Mesendoderm (in vitro differentiated cells): ENCODE results near the gene GGCT.
"Not testable (repeated sequence)": the region's sequence is repeated elsewhere in the genome, so short reads cannot be mapped to it uniquely, and the experiment has no call there.

Source experiments
- DNase-seq: peaks from one replicate; pipeline ENCODE4 v3.0.0; 2013
- H2AK5ac ChIP-seq: 2 replicates; pipeline ENCODE4 v1.6.1; 2013; ENCODE audit warnings: low read length, inconsistent platforms
- H2BK120ac ChIP-seq: 2 replicates; pipeline ENCODE4 v1.6.1; 2013; ENCODE audit warnings: low read depth, mild to moderate bottlenecking, low read length, moderate library complexity, mixed read lengths
- H2BK15ac ChIP-seq: replicated peaks from 2 replicates; pipeline ENCODE4 v1.6.1; 2013; ENCODE audit warnings: low read depth, mild to moderate bottlenecking, moderate library complexity
- H2BK5ac ChIP-seq: 2 replicates; pipeline ENCODE4 v1.6.1; 2013; ENCODE audit warnings: low read length, inconsistent platforms
- H3K18ac ChIP-seq: 2 replicates; pipeline ENCODE4 v1.6.1; 2013; ENCODE audit warnings: mild to moderate bottlenecking, low read length, mixed read lengths
- H3K23ac ChIP-seq: one replicate; pipeline ENCODE4 v1.6.1; 2013; ENCODE audit warnings: low read length
- H3K27ac ChIP-seq: 2 replicates; pipeline ENCODE4 v1.5.1; 2013; ENCODE audit warnings: low read depth, mild to moderate bottlenecking, inconsistent platforms, low read length, moderate library complexity
- H3K27me3 ChIP-seq: 2 replicates; pipeline ENCODE4 v1.6.1; 2013; ENCODE audit warnings: low read length, control low read depth, mild to moderate bottlenecking, inconsistent platforms; ENCODE audit not compliant: insufficient read depth, poor library complexity
- H3K36me3 ChIP-seq: 2 replicates; pipeline ENCODE4 v1.6.1; 2013; ENCODE audit warnings: low read length, inconsistent platforms; ENCODE audit not compliant: control insufficient read depth, insufficient read depth
- H3K4ac ChIP-seq: one replicate; pipeline ENCODE4 v1.6.1; 2013; ENCODE audit warnings: low read depth, mild to moderate bottlenecking, low read length, moderate library complexity
- H3K4me1 ChIP-seq: 2 replicates; pipeline ENCODE4 v1.6.1; 2013; ENCODE audit warnings: low read depth, low read length, inconsistent platforms; ENCODE audit not compliant: control insufficient read depth
- H3K4me2 ChIP-seq: 2 replicates; pipeline ENCODE4 v1.6.1; 2013; ENCODE audit warnings: low read length
- H3K4me3 ChIP-seq: 2 replicates; pipeline ENCODE4 v1.5.1; 2013; ENCODE audit warnings: mild to moderate bottlenecking, low read length
- H3K56ac ChIP-seq: one replicate; pipeline ENCODE4 v1.6.1; 2013; ENCODE audit warnings: low read length
- H3K79me1 ChIP-seq: 2 replicates; pipeline ENCODE4 v1.6.1; 2013; ENCODE audit warnings: low read length, inconsistent platforms
- H3K79me2 ChIP-seq: 2 replicates; pipeline ENCODE4 v1.6.1; 2013; ENCODE audit warnings: mild to moderate bottlenecking, low read length; ENCODE audit not compliant: control insufficient read depth, insufficient read depth
- H3K9ac ChIP-seq: 2 replicates; pipeline ENCODE4 v1.6.1; 2013; ENCODE audit warnings: low read length, inconsistent platforms
- H4K5ac ChIP-seq: one replicate; pipeline ENCODE4 v1.6.1; 2013; ENCODE audit warnings: low read length
- H4K8ac ChIP-seq: one replicate; pipeline ENCODE4 v1.6.1; 2013; ENCODE audit warnings: low read depth, mild to moderate bottlenecking, control low read depth, low read length, moderate library complexity
- WGBS: extraction: QIAGEN DNeasy Blood & Tissue Kit; methylation state at CpG from one replicate; pipeline ENCODE4 v1.1.7; 2013; ENCODE audit warnings: low lambda C conversion rate, missing lambda C conversion rate; ENCODE audit not compliant: insufficient coverage; ENCODE audit errors: extremely low coverage; 5-methylcytosine and 5-hydroxymethylcytosine counted together

GGCT gene

DNA sequence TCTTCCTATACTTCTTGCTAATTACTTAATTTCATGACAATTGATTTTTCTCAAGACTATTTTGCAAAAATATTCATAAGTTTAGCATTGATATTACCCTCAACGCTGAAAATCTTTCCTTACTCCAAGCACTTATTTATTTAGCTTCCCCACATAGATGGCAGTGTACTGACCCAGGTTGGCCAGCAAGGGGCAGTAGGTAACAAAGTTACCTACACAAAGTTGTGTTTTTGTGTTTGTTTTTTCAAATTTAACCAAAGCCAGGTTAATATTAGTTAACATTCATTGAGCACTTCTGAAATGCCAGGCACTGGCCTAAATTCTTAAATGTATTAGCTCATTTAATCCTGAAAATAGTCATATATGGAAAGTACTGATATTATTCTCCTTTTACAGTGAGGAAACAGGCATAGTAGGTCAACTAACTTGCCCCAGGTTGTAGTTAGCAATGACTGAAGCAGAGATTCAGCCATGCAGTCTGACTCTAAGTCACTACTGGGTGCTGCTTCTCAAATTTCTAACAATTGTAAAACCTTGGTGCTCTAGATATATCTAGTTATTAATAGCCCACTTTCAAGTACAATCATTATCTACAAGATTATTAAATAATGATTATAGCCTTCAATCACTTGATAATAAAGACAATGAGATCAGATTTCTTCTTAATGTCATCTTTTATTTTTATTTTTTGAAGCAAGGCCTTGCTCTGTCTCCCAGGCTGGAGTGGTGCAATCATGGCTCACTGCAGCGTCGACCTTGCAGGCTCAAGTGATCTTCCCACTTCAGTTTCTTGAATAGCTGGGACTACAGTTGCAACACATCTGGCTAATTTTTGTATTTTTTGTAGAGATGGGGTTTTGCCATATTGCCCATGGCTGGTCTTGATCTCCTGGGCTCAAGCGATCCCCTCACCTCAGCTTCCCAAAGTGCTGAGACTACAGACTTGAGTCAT is 5.8 kb upstream of the GGCT start:
- H3K27me3 ChIP-seq: no peaks in the 10 kb centered on the region
- H3K56ac ChIP-seq: no peak overlapping the region
- no CpG with 5 or more reads among the region's 4 CpGs for WGBS
- H3K23ac ChIP-seq: no peak overlapping the region
- H3K4me2 ChIP-seq: no peak overlapping the region
- H2BK15ac ChIP-seq: no peak overlapping the region
- no peaks in the 10 kb centered on the region for H3K79me2 ChIP-seq
- peak; percentile 54 for DNase-seq
- no peaks in the 10 kb centered on the region for H3K4me1 ChIP-seq
- no peak overlapping the region for H3K4me3 ChIP-seq
- H3K36me3 ChIP-seq: no peaks in the 10 kb centered on the region
- no peak overlapping the region for H2BK5ac ChIP-seq
- H2AK5ac ChIP-seq: no peak overlapping the region
- H3K27ac ChIP-seq: no peak overlapping the region
- no peak overlapping the region for H2BK120ac ChIP-seq
- no peak overlapping the region for H4K8ac ChIP-seq
- no peak overlapping the region for H3K4ac ChIP-seq
- H4K5ac ChIP-seq: no peak overlapping the region
- H3K9ac ChIP-seq: no peak overlapping the region
- no peak overlapping the region for H3K18ac ChIP-seq
- H3K79me1 ChIP-seq: no peaks in the 10 kb centered on the region

- H3K36me3 ChIP-seq, H3K4me3 ChIP-seq, DNase-seq, H3K4me1 ChIP-seq, H3K56ac ChIP-seq, H3K9ac ChIP-seq, H3K4ac ChIP-seq, H2AK5ac ChIP-seq, H3K27ac ChIP-seq, H3K23ac ChIP-seq, H3K79me1 ChIP-seq, H3K18ac ChIP-seq, H4K8ac ChIP-seq, H2BK5ac ChIP-seq, H3K79me2 ChIP-seq, H3K27me3 ChIP-seq, H2BK120ac ChIP-seq, H3K4me2 ChIP-seq, H4K5ac ChIP-seq, H2BK15ac ChIP-seq: not testable (repeated sequence)
- no CpG with 5 or more reads among the region's 9 CpGs for WGBS
Observed at GRCh38 chr7:30509171-30509857, 4.7 kb upstream of the GGCT start.

- Histone ChIP-seq H3K79me1 (peaks cover 11% of the 10 kb centered on the region), H3K79me2 (peaks cover 13% of the 10 kb centered on the region)
- DNase-seq, H2AK5ac ChIP-seq, H3K4me2 ChIP-seq, H3K9ac ChIP-seq, H4K8ac ChIP-seq, H2BK120ac ChIP-seq, H3K4me3 ChIP-seq, H3K56ac ChIP-seq, H3K18ac ChIP-seq, H2BK15ac ChIP-seq, H3K4ac ChIP-seq, H3K36me3 ChIP-seq, H4K5ac ChIP-seq, H3K4me1 ChIP-seq, H2BK5ac ChIP-seq, H3K27me3 ChIP-seq, H3K27ac ChIP-seq, H3K23ac ChIP-seq: not testable (repeated sequence)
- WGBS: no CpG with 5 or more reads among the region's 9 CpGs
Observed at GRCh38 chr7:30507346-30507900, 2.8 kb upstream of the GGCT start.

DNA sequence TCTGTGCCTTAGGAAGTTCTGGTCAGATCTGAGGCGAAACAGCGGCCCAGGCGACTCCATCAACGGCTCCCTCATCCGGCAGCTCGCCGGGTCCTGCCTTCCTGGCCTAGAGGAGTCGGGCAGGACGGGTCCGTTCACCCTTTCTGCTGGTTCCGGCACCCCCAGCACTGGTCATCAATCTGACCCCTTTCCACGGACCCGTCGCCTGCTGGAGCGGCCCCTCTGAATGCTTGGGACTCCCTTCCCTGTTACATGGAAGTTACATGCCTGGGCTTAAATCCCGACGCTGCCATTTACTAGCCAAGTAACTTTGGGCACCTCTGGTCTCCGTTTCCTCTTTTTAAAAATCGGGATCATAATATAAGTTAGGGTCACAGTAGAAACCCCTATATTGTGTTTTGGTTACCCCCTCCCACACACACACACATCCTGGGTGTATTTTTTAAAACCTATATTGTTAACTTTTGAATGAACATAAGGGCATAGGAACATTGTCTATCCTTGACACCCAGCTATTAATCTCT is 607 bp upstream of the GGCT start:
- no peak for DNase-seq
- peak overlapping the region; percentile 30 for H3K4me2 ChIP-seq
- no CpG with 5 or more reads among the region's 19 CpGs for WGBS
- no peaks in the 10 kb centered on the region for H3K27me3 ChIP-seq
- no peak overlapping the region for H3K27ac ChIP-seq
- no peak overlapping the region for H2BK15ac ChIP-seq
- H3K18ac ChIP-seq: peak overlapping the region; percentile 55
- H3K9ac ChIP-seq: peak overlapping the region; percentile 55
- H3K56ac ChIP-seq: peak overlapping the region; percentile 79
- no peak overlapping the region for H3K4me3 ChIP-seq
- H3K4me1 ChIP-seq: peaks cover 7% of the 10 kb centered on the region
- H3K79me1 ChIP-seq: peaks cover 13% of the 10 kb centered on the region
- H2BK120ac ChIP-seq: no peak overlapping the region
- H3K4ac ChIP-seq: no peak overlapping the region
- H3K23ac ChIP-seq: no peak overlapping the region
- H3K36me3 ChIP-seq: no peaks in the 10 kb centered on the region
- no peak overlapping the region for H4K5ac ChIP-seq
- no peak overlapping the region for H2BK5ac ChIP-seq
- peaks cover 20% of the 10 kb centered on the region for H3K79me2 ChIP-seq
- H4K8ac ChIP-seq: no peak overlapping the region
- H2AK5ac ChIP-seq: no peak overlapping the region

DNA sequence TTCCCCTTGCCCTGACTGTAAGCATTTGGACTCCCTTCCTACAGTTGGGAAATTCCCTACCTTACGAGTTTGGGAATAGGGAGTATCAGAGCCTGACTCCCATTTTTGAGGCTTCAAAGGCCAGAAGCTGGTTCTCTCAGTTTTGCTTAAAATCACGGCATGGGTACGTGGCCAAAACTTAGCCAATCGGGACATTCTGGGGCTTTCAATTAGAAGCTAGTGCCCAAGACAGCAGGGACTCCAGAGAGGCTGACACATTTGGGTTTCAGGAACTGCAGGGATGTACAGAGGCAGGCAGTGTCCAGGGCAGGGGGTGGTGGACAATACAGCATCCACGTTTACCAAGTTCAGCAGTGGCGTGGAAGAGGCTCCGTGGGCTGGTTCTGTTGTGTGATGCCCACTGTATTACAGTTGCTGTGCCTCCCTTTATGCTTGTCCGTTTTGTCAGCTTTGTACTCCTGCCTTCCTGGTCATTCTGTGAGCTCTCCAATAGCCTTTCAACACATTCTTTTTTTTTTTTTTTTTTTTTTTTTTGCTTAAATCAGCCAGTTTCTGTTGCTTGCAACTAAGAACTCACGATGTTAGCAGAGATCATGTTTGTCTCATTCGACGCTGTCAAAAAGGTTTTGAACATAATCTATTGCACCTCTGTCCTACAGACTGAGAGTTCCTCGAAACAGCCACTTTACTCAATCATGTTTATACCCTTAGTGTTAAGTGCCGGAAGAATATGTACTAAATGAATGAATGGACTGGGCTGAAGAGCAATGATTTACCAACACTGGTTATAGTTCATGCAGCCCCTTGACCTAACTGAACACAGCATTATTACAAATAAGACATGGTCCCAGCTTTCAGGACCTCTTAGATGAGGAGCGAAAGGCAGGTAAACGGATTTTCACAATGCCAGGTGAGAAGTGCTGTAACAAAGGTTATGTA is 1.1 kb downstream of the GGCT start:
- Histone ChIP-seq H3K4me3 (peak overlapping the region; percentile 93), H4K5ac (no peak overlapping the region), H3K56ac (peak overlapping the region; percentile 97), H3K18ac (peak overlapping the region; percentile 21), H2BK120ac (no peak overlapping the region), H3K27me3 (no peaks in the 10 kb centered on the region), H3K4me1 (peaks cover 7% of the 10 kb centered on the region), H2AK5ac (no peak overlapping the region), H3K9ac (peak overlapping the region; percentile 86), H3K23ac (peak overlapping the region; percentile 92), H4K8ac (no peak overlapping the region), H3K4ac (peak overlapping the region; percentile 50), H3K4me2 (peak overlapping the region; percentile 34), H2BK15ac (no peak overlapping the region), H3K36me3 (no peaks in the 10 kb centered on the region), H3K79me1 (peaks cover 14% of the 10 kb centered on the region), H3K79me2 (peaks cover 20% of the 10 kb centered on the region), H2BK5ac (no peak overlapping the region), H3K27ac (no peak overlapping the region)
- no peak for DNase-seq
- WGBS: no CpG with 5 or more reads among the region's 15 CpGs
